GM19193 (cell line): ENCODE results near the gene LDHB.

Experiments used
- POLR2A ChIP-seq: IDR thresholded peaks from 4 replicates; pipeline ENCODE4 v1.6.1; 2011; ENCODE audit not compliant: insufficient read depth, insufficient read length; ENCODE audit errors: extremely low read depth

The LDHB gene

DNA sequence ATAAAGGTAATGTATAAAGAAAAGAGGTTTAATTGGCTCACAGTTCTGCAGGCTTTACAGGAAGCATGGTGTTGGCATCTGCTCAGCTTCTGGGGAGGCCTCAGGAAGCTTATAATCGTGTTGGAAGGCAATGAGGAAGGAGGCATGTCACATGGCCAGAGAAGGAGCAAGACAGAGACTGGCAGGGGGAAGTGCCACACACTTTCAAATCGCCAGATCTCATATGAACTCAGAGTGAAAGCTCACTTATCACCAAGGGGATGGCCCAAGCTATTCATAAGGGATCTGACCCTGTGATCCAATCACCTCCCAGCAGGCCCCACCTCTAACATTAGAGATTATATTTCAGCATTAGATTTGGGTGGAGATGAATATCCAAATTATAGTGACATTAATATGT lies 26.3 kb downstream of the LDHB start:
- TF ChIP-seq POLR2A: no peak

DNA sequence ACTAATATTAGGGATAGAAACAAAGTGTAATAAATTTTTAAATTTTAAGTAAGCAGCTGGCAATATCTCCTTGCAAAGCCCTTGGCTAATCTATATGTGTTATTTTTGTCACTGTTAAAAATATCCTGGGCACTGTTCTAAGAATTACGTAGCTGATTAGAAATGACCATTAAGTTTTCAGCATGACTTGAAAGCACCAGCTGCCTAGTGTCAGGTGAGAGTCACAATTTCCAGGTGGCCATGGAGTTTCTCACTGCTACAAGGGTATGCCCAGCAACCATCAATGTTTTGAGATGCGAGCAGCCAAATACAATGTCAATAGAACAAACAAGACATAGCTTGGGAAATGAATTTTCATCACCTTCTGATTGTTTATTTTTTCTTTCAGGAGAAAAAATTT lies 29.7 kb downstream of the LDHB start:
- no peak for TF ChIP-seq POLR2A

DNA sequence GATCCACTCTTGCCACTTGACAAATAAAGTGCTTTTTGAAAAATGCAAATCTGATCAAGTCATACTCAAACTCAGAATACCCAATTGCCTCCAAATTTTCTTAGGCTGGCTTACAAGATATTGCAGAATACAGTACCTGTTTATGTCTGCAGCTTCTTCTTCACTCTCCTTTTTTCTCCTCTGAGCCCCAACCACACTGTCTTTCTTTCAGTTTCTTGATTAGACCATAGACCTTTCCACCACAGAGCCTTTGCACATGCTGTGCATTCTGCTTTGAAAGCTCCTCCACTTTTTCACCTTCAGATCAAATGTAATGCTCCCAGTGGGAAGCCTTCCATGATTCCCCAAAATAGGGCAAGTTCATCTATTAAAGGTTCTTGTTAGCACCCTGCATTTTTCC lies 39.1 kb downstream of the LDHB start:
- no peak for TF ChIP-seq POLR2A

DNA sequence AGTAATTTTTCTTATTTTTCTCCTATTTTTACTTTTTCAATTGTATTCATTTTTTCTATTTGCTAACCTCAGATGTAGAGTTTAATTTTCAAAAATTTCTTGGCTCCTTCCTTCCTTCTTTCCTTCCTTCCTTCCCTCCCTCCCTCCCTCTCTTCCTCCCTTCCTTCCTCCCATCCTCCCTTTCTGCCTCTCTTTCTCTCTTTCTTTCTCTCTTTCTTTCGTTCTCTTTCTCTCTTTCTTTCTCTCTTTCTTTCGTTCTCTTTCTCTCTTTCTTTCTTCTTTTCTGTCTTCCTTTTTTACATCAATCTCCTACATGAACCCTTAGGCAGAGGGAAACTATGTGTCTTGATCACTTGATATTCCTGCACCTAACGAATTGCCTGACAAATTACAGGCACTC lies 40.6 kb downstream of the LDHB start:
- no peak for TF ChIP-seq POLR2A

DNA sequence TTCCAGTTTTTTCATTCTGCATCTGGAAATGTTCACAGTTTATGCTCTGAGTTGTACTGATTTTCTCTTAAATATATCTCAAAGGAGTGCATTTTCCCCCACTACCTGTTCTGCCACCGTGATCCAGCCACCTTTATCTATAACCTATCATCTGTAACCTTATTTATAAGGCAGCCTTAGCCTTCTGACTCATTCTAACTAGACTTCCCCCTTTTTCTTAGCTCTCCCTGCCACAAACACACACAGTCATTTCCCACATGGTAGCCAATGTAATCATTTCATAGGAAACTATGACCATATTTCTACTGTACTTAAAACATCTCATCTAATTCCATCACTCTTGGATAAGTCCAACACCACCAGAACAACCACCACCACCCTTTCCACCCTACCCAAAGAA lies 42.2 kb downstream of the LDHB start:
- TF ChIP-seq POLR2A: no peak

DNA sequence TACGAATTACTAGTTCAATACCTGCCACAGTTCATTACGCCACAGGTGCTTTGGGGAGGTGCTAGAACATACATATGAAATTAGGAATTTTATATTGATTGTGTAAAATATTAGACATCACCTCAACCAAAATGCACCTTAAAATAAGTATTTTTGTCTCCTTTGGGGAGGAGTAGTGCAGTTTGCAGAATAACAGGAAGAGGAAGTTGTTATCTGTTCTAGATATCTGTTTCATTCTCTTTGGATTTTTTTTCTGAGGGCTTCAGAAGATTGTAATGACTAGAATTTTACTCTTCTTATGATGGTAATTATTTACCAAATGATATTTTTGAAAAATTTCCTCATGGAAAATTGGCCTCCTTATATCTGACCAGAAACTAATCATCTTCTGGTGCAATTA lies 43.1 kb downstream of the LDHB start:
- TF ChIP-seq POLR2A: no peak

DNA sequence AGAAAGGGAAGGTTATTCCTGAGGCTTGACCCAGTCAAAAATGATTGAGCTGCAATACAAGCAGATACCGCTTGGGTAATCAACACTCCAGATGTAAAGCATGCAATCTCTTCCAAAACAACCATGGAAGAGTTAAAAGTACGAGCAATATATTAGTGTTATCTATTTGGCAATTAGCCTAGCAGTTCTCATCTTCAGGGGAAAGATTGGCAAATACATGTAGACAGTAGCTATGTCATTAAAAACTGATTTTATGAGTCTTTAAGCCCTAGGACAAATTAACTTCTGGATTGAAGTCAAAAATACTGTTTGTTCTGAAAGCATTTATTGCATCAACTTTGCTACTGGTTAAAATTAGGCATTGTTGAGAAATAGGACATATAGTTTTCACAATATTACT lies 43.7 kb downstream of the LDHB start:
- no peak for TF ChIP-seq POLR2A

DNA sequence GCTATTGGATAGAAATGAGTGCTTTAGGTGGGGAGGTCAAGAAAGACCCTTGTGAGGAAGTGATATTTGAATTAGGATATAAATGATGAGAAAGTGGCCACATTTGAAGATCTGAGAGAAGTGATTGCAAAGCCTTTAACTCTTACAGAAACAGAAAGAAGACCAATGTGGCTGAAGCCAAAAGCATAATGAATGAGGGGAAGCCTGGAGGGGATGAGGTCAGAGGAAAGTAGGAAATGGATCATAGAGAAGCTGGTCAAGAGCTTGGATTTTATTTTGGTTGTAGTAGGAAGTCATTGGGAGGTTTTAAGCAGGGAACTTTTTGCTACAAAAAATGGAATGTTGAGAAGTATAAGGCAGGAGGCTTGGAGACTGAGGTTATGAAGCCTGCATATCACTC lies 49.4 kb downstream of the LDHB start:
- no peak for TF ChIP-seq POLR2A

DNA sequence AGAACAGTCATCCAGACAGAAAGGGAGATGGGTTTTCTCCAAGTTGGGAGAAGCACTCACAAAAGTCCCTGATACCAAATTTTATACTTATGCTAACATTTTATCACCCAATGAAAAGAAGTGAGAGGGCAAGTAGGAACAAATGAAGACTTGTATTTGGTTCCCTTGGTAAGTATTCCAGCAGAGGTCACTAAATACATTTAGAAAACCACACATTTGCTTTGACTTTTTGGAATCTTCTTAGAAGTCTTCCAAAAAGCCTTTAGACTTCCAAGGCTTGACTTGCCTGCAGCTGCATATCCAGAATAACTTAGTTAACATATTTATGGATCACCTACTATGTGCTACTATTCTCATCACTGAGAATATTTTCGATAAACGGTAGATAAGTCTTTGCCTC lies 49.9 kb downstream of the LDHB start:
- TF ChIP-seq POLR2A: no peak

DNA sequence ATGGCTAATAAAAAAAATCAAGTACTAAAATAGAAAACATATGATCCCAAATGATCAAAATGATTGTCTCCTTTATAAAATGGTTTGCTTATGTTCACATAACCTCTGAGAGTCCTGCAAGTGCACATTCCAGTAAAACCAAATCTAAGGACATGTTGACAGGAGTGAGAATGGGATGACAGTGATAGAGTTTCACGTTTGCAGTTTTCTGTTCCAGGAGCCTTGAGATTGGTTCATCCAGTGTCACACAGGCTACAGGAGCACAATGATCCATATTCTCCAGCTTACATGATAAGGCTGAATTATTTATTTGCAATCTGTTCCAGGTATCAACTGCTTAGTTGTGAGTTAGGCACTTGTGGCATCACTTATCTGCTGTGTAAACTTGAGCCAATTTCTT lies 51.5 kb downstream of the LDHB start:
- no peak for TF ChIP-seq POLR2A

DNA sequence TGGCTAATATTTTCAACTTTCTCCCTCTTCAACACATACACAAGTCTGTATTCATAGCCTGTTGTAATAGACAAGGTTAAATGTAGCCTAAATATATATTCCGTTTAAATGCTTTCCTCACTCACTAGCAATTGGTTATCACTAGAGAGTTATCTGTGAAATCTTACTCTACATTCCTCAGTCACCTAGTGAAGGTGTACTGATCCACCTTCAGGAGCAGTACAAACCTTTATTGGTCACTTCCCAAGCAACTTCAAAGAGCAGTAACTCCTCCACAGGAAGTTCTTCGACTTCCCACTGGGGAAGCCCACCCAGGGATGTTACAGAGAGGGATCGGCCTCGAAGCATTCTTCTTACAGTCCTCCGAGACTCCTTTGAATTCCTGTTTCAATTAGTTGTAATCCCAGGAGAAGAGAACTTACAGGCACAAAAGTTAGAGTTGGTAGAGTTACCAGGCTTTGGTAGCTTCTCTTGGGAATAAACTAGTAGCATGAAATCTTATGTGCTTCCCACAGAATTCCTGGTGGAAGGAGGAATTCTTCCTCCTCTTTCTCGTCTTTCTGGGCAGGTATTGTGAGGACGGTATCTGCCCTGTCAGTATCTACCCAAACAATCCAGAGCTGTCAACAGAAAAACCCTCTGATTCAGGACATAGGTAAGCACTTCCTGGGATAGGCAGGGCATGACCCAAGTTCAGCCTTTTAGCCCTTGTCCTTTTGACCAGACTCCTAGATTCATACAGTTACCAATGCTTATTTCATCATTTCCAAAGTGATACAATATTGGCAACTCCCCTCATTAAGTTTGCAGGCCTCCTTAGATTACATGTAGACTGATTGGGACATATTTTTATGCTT lies 53.2 kb downstream of the LDHB start, which contains the start of gene GYS2:
GYS2 (minus strand) TSS at position 603 of the 857 bp plus-strand sequence; CDS start at position 348, 255 bp downstream.
- TF ChIP-seq POLR2A: no peak

DNA sequence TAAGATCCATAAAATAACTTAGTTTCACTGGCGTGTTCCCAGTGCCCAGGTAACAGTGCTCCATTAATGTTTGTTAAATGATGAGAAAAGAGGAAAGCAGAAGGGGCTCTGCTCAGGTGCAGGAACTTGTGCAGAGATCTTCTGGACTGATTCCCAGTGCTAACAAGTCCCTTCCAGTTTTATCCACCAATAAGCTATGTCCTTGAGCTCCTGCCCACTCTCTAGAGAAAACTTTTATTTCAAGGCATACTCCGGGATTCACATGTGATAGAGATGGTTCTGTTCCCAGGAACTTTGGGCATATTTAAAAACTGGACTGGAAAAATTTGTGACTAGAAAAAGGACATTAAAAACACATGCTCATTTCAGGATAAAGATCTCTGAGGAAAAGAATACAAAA lies 54.9 kb downstream of the LDHB start:
- TF ChIP-seq POLR2A: no peak

DNA sequence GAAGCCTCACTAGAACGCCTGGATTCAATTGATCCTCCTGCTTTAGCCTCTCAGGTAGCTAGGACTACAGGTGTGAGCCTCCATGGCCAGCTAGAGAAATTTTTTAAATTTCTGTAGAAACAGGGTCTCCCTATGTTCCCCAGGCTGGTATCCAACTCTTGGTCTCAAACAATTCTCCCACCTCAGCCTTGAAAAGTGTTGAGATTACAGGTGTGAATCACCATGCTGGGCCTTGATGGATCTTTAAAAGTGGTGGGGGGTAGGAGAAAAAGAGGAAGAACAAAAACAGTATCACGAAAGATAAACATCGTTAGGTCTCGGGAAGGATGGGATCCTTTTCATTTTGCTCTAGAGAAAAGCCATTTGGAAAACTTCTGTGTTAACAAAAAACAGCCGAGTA lies 57.4 kb downstream of the LDHB start:
- no peak for TF ChIP-seq POLR2A

DNA sequence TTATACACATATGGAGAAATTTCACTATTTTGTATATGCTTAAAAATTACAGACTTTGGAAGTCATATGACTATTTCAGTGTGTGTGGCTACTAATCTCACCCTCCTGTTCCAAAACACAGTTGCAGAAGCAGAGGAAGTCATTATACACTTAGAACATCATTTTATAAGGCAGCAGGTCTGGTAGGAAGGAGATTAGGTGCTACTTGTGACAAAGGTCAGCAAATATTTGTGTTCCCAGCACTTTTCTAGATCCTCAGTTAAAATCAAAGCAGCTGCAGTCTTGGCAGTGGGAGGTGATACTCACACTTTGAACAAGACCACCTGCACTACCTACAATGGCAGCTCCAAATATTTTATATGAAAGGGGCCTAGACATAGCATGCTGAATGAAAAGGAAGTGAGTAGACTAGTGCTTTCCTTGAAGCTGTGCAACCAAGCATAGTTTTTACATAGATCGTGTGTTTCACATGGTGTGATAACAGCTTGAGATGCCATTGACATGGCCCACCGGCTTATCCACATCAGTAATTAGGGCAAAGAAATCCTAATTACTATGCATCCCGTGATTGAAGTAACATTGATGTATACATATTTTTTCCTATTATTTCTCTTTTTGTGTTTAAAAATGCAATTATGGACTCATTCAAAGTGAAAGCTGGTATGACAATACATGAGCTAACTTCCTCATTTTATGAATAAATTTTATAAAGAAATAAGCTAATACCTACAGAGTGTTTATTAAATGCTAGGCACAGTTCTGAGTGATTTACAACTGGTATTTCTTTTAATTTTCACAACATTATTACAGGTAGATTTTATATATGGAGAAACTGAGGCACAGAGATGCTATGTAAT lies 58.3 kb downstream of the LDHB start:
- TF ChIP-seq POLR2A: no peak

DNA sequence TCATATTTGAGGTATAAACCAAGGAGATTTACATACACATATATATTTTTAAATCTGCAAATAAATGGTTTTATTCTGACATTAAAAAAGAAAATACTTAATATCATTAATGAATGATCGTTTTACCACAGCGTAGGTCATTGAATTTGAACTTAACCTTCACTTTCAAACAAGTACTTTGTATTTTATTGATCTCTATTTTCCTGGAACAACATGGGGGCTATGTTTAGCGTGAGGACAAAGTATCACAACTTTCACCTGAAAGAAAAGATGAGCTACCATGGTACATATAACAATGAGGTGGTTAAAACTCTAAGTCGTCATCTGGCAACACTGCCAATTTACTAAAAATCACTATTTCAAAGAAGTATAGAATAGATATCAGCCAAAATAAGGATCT lies 59.0 kb downstream of the LDHB start:
- TF ChIP-seq POLR2A: no peak

DNA sequence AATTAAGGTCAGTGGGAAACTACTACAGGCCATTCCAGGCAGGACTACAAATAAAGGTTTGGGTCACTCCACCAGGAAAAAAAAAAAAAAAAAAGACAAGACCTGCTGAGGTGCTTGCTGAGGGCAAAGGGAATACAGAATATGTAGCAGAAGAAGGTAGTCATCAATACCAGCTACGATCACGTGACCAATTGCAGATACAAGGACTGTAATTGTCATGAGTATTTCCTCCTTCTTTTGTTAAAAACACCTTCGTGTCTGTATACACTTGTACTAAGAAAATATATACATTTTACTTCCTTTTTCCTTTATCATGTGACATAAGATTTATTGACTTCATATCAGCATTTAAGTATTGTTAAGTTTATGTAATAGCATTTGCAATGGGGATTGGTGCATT lies 72.2 kb downstream of the LDHB start:
- TF ChIP-seq POLR2A: no peak
